ENCODE data around the gene ELF5. TPM values are rescaled to one million over a fixed set of nuclear protein-coding genes. Genes with fewer than 3 reads are reported as not detected.
A peak's percentile ranks its signal among the peaks of the same experiment; 100 is the strongest.

The ELF5 gene
- total and polyA plus RNA-seq, 10 of the 15 experiments (the other 5 are each of a cell fraction or from before 2014, with no cell fraction given) = not detected

GRCh38 chr11:34432822-34433221 lies 80.8 kb downstream of the ELF5 start:
- ChIA-PET CTCF (interaction anchor here (1.2 to 1.4 kb wide), 3 partner anchors 9 to 57 kb away, joined by 3 to 12 read pairs (median 4); no protein-coding TSS in a partner anchor), SMC1A (ENCODE audit: uncharacterized antibody, unreplicated experiment) (interaction anchor here (1.3 kb wide), 1 partner anchor 16 kb away, joined by 4 read pairs; no protein-coding TSS in a partner anchor), POLR2A (no interaction called here), RAD21 (ENCODE audit: unreplicated experiment) (no interaction called here)
- no peaks in the 10 kb centered on the region for H3K4me1 ChIP-seq (ENCODE audit: control insufficient read depth, insufficient read depth, low read length)
- no peak for DNase-seq (ENCODE audit: low read depth, low spot score)
- 39% methylated on average over 5 of the region's 5 CpGs for WGBS (ENCODE audit: insufficient coverage, insufficient replicate concordance, low lambda C conversion rate, missing lambda C conversion rate)
- H3K36me3 ChIP-seq (ENCODE audit: control insufficient read depth in 2 of 2, insufficient read depth in 2 of 2, low read length in 1 of 2) = no peaks in the 10 kb centered on the region
- H3K9me3 ChIP-seq (replicated peaks; ENCODE audit: control insufficient read depth, insufficient read depth, low read length) = no peaks in the 10 kb centered on the region
- intact Hi-C loops (cut with micrococcal nuclease; ENCODE audit: unreplicated experiment) (no loop called here), in situ Hi-C loops (cut with MboI) (no loop called here)
- FAIRE-seq = no peak
- no peak overlapping the region for H3K4me2 ChIP-seq (ENCODE audit: control insufficient read depth, insufficient read depth)
- H2AFZ ChIP-seq (ENCODE audit: control insufficient read depth, low read depth, low read length) = no peak overlapping the region
- TF ChIP-seq ZBTB11 (CRISPR knock-in tag; IDR thresholded peaks at IDR 0.05) (no peak), SPI1 (IDR thresholded peaks at IDR 0.05; ENCODE audit: borderline replicate concordance, insufficient read depth, low read depth, low read length) (peak; percentile 64; the same call in 1 of the 2 replicates)
- H3K4me3 ChIP-seq = no peak overlapping the region
- no peaks in the 10 kb centered on the region for H3K79me2 ChIP-seq (ENCODE audit: control insufficient read depth, insufficient read depth, low read length)
- no peaks in the 10 kb centered on the region for H3K27me3 ChIP-seq (replicated peaks in 1 of 2; ENCODE audit: control insufficient read depth in 2 of 2, insufficient read depth in 2 of 2, low read length in 1 of 2)
- no peak overlapping the region for H3K27ac ChIP-seq (ENCODE audit: control insufficient read depth, insufficient read depth)
- no TSS peak for BruUV-seq (replicated peaks)
- H3K9ac ChIP-seq (ENCODE audit: control insufficient read depth, insufficient read depth, low read length) = no peak overlapping the region
- ATAC-seq = no peak
- H4K20me1 ChIP-seq (ENCODE audit: control insufficient read depth, insufficient read depth) = no peaks in the 10 kb centered on the region

GRCh38 chr11:34431979-34432378 lies 81.6 kb downstream of the ELF5 start:
- ChIA-PET POLR2A (no interaction called here), SMC1A (ENCODE audit: uncharacterized antibody, unreplicated experiment) (interaction anchor here (0.7 to 2.1 kb wide), 3 partner anchors 15 to 693 kb away, joined by 3 to 5 read pairs (median 4); no protein-coding TSS in a partner anchor), CTCF (interaction anchor here (1.3 kb wide), 1 partner anchor 36 kb away, joined by 3 read pairs; no protein-coding TSS in a partner anchor), RAD21 (ENCODE audit: unreplicated experiment) (no interaction called here)
- DNase-seq (ENCODE audit: low read depth, low spot score) = no peak
- Histone ChIP-seq H3K9ac (ENCODE audit: control insufficient read depth, insufficient read depth, low read length) (no peak overlapping the region), H2AFZ (ENCODE audit: control insufficient read depth, low read depth, low read length) (no peak overlapping the region), H3K79me2 (ENCODE audit: control insufficient read depth, insufficient read depth, low read length) (no peaks in the 10 kb centered on the region), H3K9me3 (replicated peaks; ENCODE audit: control insufficient read depth, insufficient read depth, low read length) (no peaks in the 10 kb centered on the region), H3K4me1 (ENCODE audit: control insufficient read depth, insufficient read depth, low read length) (no peaks in the 10 kb centered on the region), H3K4me2 (ENCODE audit: control insufficient read depth, insufficient read depth) (no peak overlapping the region), H3K27ac (ENCODE audit: control insufficient read depth, insufficient read depth) (no peak overlapping the region), H4K20me1 (ENCODE audit: control insufficient read depth, insufficient read depth) (no peaks in the 10 kb centered on the region), H3K27me3 (replicated peaks in 1 of 2; ENCODE audit: control insufficient read depth in 2 of 2, insufficient read depth in 2 of 2, low read length in 1 of 2) (no peaks in the 10 kb centered on the region), H3K36me3 (ENCODE audit: control insufficient read depth in 2 of 2, insufficient read depth in 2 of 2, low read length in 1 of 2) (no peaks in the 10 kb centered on the region), H3K4me3 (no peak overlapping the region)
- intact Hi-C loops (cut with micrococcal nuclease; ENCODE audit: unreplicated experiment) (no loop called here), in situ Hi-C loops (cut with MboI) (no loop called here)
- BruUV-seq (replicated peaks) = no TSS peak
- no peak for FAIRE-seq
- 75% methylated on average over 4 of the region's 4 CpGs for WGBS (ENCODE audit: insufficient coverage, insufficient replicate concordance, low lambda C conversion rate, missing lambda C conversion rate)
- ATAC-seq = no peak
- TF ChIP-seq CTCF (IDR thresholded peaks at IDR 0.05 in 2 of 3, conservative IDR thresholded peaks at IDR 0.05 in 1 of 3; ENCODE audit: control insufficient read depth in 2 of 3, extremely low read depth in 1 of 3, insufficient read depth in 1 of 3, low read depth in 3 of 3, low read length in 3 of 3) = no peak
- TF ChIP-seq NBN (IDR thresholded peaks at IDR 0.05) = no peak
- TF ChIP-seq NFXL1 (IDR thresholded peaks at IDR 0.05; ENCODE audit: borderline replicate concordance) = no peak
- no peak for TF ChIP-seq ASH2L (IDR thresholded peaks at IDR 0.05; ENCODE audit: borderline replicate concordance, low read depth)
- TF ChIP-seq BCLAF1 (IDR thresholded peaks at IDR 0.05) = no peak
